Astrocyte of the cerebellum (primary cell): Measurements from ENCODE around the gene FGFR2.

Source experiments
- DNase-seq: peaks from one replicate; pipeline ENCODE4 v3.0.0-alpha.2; 2011; ENCODE audit warnings: low read depth
- H3K4me3 ChIP-seq: 2 replicates; pipeline ENCODE4 v1.5.1; 2011; ENCODE audit warnings: mild to moderate bottlenecking, low read depth, low read length, moderate library complexity
- in situ Hi-C: cut with HindIII; loops from 2 replicates; pipeline ENCODE4 v1.10.0; 2017; ENCODE audit warnings: low sequenced_read_pairs
- TF ChIP-seq, protein P1 (sequence below): IDR thresholded peaks from 2 replicates; pipeline ENCODE4 v1.5.1; 2012; ENCODE audit warnings: low read length, low read depth, moderate library complexity, mild to moderate bottlenecking; ENCODE audit errors: missing control alignments

Gene FGFR2

DNA sequence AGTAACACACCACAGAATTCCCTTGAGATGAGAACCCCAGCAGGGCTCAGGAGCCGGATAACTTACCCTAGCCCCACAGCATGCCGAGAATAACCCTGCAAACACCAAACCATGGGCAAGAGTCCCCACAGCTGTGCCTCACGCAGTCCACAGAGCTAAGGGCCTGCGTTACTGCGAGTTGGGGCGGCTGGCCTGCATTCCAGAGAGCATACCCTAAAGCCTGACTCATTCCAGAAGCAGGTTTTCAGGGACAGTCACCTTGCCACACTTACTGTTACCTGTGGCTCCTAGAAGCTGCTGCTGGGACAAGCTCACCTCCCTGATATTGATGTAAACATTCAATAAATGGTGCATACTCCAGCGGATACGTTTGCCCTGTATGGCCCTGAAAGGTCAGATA is 18.6 kb downstream of the FGFR2 start:
- no peak for DNase-seq
- no peak overlapping the region for H3K4me3 ChIP-seq
- TF ChIP-seq, protein P1, sequence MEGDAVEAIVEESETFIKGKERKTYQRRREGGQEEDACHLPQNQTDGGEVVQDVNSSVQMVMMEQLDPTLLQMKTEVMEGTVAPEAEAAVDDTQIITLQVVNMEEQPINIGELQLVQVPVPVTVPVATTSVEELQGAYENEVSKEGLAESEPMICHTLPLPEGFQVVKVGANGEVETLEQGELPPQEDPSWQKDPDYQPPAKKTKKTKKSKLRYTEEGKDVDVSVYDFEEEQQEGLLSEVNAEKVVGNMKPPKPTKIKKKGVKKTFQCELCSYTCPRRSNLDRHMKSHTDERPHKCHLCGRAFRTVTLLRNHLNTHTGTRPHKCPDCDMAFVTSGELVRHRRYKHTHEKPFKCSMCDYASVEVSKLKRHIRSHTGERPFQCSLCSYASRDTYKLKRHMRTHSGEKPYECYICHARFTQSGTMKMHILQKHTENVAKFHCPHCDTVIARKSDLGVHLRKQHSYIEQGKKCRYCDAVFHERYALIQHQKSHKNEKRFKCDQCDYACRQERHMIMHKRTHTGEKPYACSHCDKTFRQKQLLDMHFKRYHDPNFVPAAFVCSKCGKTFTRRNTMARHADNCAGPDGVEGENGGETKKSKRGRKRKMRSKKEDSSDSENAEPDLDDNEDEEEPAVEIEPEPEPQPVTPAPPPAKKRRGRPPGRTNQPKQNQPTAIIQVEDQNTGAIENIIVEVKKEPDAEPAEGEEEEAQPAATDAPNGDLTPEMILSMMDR: no peak
- in situ Hi-C loops: no loop called here

DNA sequence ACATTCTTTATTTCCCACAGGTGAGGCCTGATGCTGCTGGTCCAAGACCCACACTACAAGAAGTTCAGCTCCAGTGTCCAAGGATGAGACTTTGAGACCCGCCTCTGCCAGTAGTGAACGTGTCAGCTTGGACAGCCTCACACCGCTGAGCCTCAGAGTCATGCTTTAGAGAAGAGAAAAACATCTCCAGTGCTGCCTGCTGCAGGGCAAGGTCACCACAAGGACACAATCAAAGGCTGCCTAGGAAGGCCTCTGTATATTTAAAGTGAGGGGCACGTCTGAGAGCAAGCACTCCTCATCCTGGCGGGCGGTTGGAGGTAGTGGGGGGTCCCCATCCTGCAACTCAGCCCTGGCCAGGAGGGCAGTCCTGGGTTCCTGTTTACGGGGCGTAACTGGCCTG is 19.3 kb downstream of the FGFR2 start:
- in situ Hi-C loops: no loop called here
- no peak overlapping the region for H3K4me3 ChIP-seq
- TF ChIP-seq, protein P1: no peak
- DNase-seq: no peak

DNA sequence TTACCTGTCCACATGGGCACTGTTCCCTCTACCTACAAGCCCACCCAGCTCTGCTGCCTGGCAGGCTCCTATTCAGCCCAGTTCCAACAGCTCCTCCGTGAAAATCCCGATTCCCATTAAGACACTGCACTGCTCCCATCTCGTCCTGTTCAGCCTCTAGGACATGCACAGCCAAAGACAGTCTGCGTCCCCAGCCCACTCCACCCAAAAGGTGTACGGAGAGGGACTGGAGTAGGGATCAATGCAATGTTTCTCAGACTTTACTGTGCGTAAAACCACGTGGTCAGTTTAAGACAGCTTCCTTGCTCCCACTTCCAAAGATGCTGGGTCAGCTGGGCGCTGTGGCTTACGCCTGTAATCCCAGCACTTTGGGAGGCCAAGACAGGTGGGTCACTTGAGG is 19.9 kb downstream of the FGFR2 start:
- in situ Hi-C loops: no loop called here
- H3K4me3 ChIP-seq: no peak overlapping the region
- TF ChIP-seq, protein P1: no peak
- DNase-seq: no peak

DNA sequence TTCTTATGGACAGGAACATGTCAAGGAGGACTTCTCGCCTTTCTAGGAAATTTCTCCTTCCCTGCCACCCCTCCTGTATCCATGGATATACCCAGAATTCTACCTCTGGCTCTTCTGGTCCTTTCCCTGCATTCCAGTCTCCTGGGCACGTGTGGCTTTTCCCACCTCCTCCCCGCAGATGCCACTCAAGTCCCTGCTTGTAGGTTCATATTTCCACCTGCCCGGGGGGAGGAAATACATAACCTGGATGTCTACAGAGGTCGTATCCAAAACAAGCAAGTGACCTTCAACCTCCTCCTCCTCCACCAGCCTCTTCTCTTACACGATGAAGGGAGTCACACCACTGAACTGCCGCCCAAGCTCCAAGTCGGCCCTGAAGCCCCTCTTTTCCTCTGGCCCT is 20.7 kb downstream of the FGFR2 start:
- no peak overlapping the region for H3K4me3 ChIP-seq
- in situ Hi-C loops: no loop called here
- DNase-seq: no peak
- TF ChIP-seq, protein P1: no peak

DNA sequence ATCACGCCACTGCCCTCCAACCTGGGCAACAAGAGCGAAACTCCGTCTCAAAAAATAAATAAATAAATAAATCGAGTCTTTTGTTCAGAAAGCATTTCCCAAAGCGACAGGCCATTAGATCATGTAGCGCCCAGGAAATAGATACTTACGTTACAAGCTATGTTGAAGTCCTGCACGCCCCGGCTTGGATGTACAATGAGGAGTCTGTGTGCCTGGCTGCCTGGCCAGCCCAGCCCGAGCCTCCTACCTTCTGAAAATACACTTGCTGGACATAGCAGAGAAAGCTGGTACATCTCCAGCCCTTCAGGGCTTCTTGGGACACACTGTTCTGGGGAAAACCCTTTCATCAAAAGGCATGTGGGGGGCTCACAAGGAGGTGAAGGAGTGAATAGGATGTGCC is 22.1 kb downstream of the FGFR2 start:
- no peak for DNase-seq
- in situ Hi-C loops: no loop called here
- no peak overlapping the region for H3K4me3 ChIP-seq
- TF ChIP-seq, protein P1: no peak

DNA sequence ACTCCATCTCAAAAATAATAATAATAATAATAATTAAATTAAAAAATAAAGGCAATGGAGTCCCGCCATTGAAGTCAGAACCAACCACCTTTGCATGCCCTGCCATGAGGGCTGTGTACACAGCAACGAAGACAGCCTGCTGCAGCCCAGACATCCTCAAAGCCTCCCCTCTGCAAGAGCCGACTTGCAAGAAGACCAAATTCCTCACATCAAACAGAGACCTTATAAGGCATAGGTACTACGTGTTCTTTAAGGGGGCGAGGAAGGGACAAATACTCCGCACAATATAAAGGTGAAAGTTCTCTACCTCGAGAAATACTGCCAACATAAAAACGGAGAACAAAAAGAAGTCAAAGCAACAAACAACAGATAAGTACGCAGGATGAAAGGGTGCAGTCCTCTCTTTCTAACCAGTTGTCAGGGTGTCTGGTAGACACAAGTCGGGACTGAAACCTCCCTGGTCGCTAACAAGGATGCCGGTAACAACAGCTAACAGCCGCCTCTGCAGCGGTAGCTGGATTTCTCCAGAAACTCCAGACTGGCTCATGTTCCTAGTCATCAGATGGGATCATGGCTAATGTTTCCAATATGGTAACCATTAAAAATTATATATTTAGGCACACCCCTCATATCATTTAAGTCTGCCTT is 23.6 kb downstream of the FGFR2 start:
- in situ Hi-C loops: no loop called here
- DNase-seq: no peak
- no peak overlapping the region for H3K4me3 ChIP-seq
- TF ChIP-seq, protein P1: no peak
